K562 (cell line): Measurements from ENCODE around the gene POLD2. TPM values are rescaled to one million over a fixed set of nuclear protein-coding genes. Genes with fewer than 3 reads are reported as not detected.

ENCODE experiments used
- ARID4B ChIP-seq: sonication (generic); formaldehyde crosslinking; IDR thresholded peaks from 2 replicates; pipeline ENCODE4 v1.8.0; 2022; ENCODE audit warnings: mild to moderate bottlenecking, missing genetic modification reagents
- ARNT ChIP-seq, 2 experiments: fragments of 450-650 bp; IDR thresholded peaks; 2 replicates each; pipeline ENCODE4 v1.6.1; 2016; ENCODE audit warnings: mild to moderate bottlenecking in 1 of 2
- BACH1 ChIP-seq: fragments of 200-800 bp; sonication (Bioruptor generic); IDR thresholded peaks from 2 replicates; pipeline ENCODE4 v1.6.1; 2016; ENCODE audit warnings: missing genetic modification characterization, missing compliant biosample characterization
- CBFA2T2 ChIP-seq: fragments of 450-650 bp; conservative IDR thresholded peaks from 2 replicates; pipeline ENCODE4 v1.6.1; 2017; ENCODE audit warnings: mild to moderate bottlenecking
- FOXJ3 ChIP-seq: sonication (generic); formaldehyde crosslinking; IDR thresholded peaks from 2 replicates; pipeline ENCODE4 v1.4.0; 2020; ENCODE audit warnings: mild to moderate bottlenecking, missing genetic modification reagents
- FOXM1 ChIP-seq, 2 experiments: fragments of 450-650 bp in 1 of 2; sonication (generic) in 1 of 2; formaldehyde crosslinking in 1 of 2; IDR thresholded peaks; 2 replicates each; pipeline versions ENCODE4 v1.6.1 to v1.9.0; 2017 to 2022; ENCODE audit warnings: low read depth in 2 of 2, mild to moderate bottlenecking in 2 of 2, missing genetic modification reagents in 1 of 2, moderate library complexity in 1 of 2
- GTF2A2 ChIP-seq: IDR thresholded peaks from 2 replicates; pipeline ENCODE4 v1.6.1; 2016; ENCODE audit warnings: mild to moderate bottlenecking, missing genetic modification characterization, missing compliant biosample characterization
- HEY1 ChIP-seq: fragments of 250-450 bp; sonication (Bioruptor Pico); IDR thresholded peaks from 2 replicates; pipeline ENCODE4 v1.5.0; 2020; ENCODE audit warnings: mild to moderate bottlenecking, moderate library complexity, borderline replicate concordance
- HMG20A ChIP-seq: fragments of 450-650 bp; formaldehyde crosslinking; conservative IDR thresholded peaks from 2 replicates; pipeline ENCODE4 v1.4.0; 2020; ENCODE audit warnings: mild to moderate bottlenecking, mixed read lengths
- HMG20B ChIP-seq: fragments of 250-450 bp; sonication (Bioruptor Pico); IDR thresholded peaks from 2 replicates; pipeline ENCODE4 v1.5.0; 2021; ENCODE audit warnings: mild to moderate bottlenecking
- IRF2 ChIP-seq: sonication (generic); formaldehyde crosslinking; IDR thresholded peaks from 2 replicates; pipeline ENCODE4 v1.8.1; 2022; ENCODE audit warnings: mild to moderate bottlenecking, missing genetic modification reagents
- JUNB ChIP-seq: fragments of 450-650 bp; formaldehyde crosslinking; conservative IDR thresholded peaks from 2 replicates; pipeline ENCODE4 v1.4.0; 2020; ENCODE audit warnings: mild to moderate bottlenecking
- MEF2D ChIP-seq: conservative IDR thresholded peaks from 2 replicates; pipeline ENCODE4 v1.6.1; 2016; ENCODE audit warnings: low read depth, missing genetic modification characterization, missing compliant biosample characterization
- MTF1 ChIP-seq: fragments of 250-450 bp; sonication (Bioruptor Pico); IDR thresholded peaks from 2 replicates; pipeline ENCODE4 v1.9.0; 2021; ENCODE audit warnings: moderate library complexity, mild to moderate bottlenecking, inconsistent platforms, borderline replicate concordance
- NFRKB ChIP-seq: fragments of 450-650 bp; IDR thresholded peaks from 2 replicates; pipeline ENCODE4 v1.6.1; 2016; ENCODE audit warnings: low read depth
- NR4A1 ChIP-seq, 2 experiments: fragments of 250-450 bp in 1 of 2; fragments of 450-650 bp in 1 of 2; sonication (Bioruptor Pico) in 1 of 2; IDR thresholded peaks; 2 replicates each; pipeline versions ENCODE4 v1.4.0 to v1.6.1; 2016 to 2020; ENCODE audit warnings: mild to moderate bottlenecking in 2 of 2, missing compliant biosample characterization in 1 of 2, missing genetic modification characterization in 1 of 2, moderate library complexity in 1 of 2
- NRF1 ChIP-seq, 2 experiments: fragments of 450-650 bp; IDR thresholded peaks in 1 of 2; conservative IDR thresholded peaks in 1 of 2; 2 replicates each; pipeline ENCODE4 v1.6.1; 2014; ENCODE audit warnings: mild to moderate bottlenecking in 2 of 2
- PRMT5 ChIP-seq: sonication (generic); formaldehyde crosslinking; IDR thresholded peaks from 2 replicates; pipeline ENCODE4 v1.5.0; 2020; ENCODE audit warnings: missing genetic modification reagents
- RBBP5 ChIP-seq: fragments of 200-600 bp; sonication (generic); IDR thresholded peaks from 2 replicates; pipeline ENCODE4 v1.6.1; 2012; ENCODE audit warnings: borderline replicate concordance, mild to moderate bottlenecking, low read length, control low read depth, inconsistent platforms; ENCODE audit not compliant: insufficient read depth, poor library complexity, severe bottlenecking
- STAT5B ChIP-seq: fragments of 250-450 bp; sonication (Bioruptor Pico); IDR thresholded peaks from 2 replicates; pipeline ENCODE4 v1.8.0; 2021; ENCODE audit warnings: mild to moderate bottlenecking, inconsistent platforms
- TCFL5 ChIP-seq: fragments of 250-450 bp; sonication (Bioruptor Pico); conservative IDR thresholded peaks from 2 replicates; pipeline ENCODE4 v1.6.1; 2021; ENCODE audit warnings: mild to moderate bottlenecking, moderate library complexity, matching md5 sums
- TGIF2 ChIP-seq: sonication (generic); formaldehyde crosslinking; IDR thresholded peaks from 2 replicates; pipeline ENCODE4 v1.8.1; 2022; ENCODE audit warnings: mild to moderate bottlenecking, missing genetic modification reagents, moderate library complexity
- U2AF1 ChIP-seq: fragments of 200-400 bp; formaldehyde crosslinking; optimal IDR thresholded peaks from 2 replicates; pipeline ENCODE3; 2017; ENCODE audit warnings: mild to moderate bottlenecking, low read depth, low read length, moderate library complexity
- ZFP36 ChIP-seq: fragments of 150-350 bp; IDR thresholded peaks from 2 replicates; pipeline ENCODE4 v1.6.1; 2018; ENCODE audit warnings: low read length, low read depth; ENCODE audit not compliant: partially characterized antibody
- ZNF76 ChIP-seq: fragments of 250-450 bp; sonication (Bioruptor Pico); IDR thresholded peaks from 2 replicates; pipeline ENCODE4 v1.4.0; 2020; ENCODE audit warnings: mild to moderate bottlenecking, moderate library complexity, borderline replicate concordance
- polyA plus RNA-seq, 8 experiments: library from polyadenylated mRNA; depleted of rRNA in 4 of 8; stranded (reverse) in 5 of 8; unstranded in 3 of 8; fragments of >200 nt; fragmentation: Nextera tagmentation in 2 of 8; fragmentation: Illumina TruSeq in 1 of 8; extraction: Ambion mirVana in 2 of 8; extraction: Trizol in 1 of 8; gene quantifications; 2 replicates each; pipeline versions ENCODE4 v1.2.1 to v1.2.3, GENCODE V29; 2011 to 2014; ENCODE audit warnings: inconsistent platforms in 1 of 8, missing spikeins in 1 of 8
- total RNA-seq, 7 experiments: library from RNA; depleted of rRNA in 6 of 7; stranded (reverse); fragments of >200 nt in 6 of 7; fragmentation: Illumina TruSeq in 2 of 7; extraction: Trizol in 2 of 7; gene quantifications; 2 replicates each; pipeline versions ENCODE4 v1.2.1 to v1.2.3, GENCODE V29; 2011 to 2021; ENCODE audit warnings: low replicate concordance in 1 of 7

POLD2 gene
- total and polyA plus RNA-seq, 9 of the 15 experiments (the other 6 are each of a cell fraction or from before 2014, with no cell fraction given): 29.7 to 259 (median 225) TPM

- no peak for TF ChIP-seq ARID4B (CRISPR knock-in tag)
- TF ChIP-seq IRF2: no peak
- TF ChIP-seq TGIF2 (CRISPR knock-in tag): no peak
- no peak for TF ChIP-seq ZNF76 (CRISPR knock-in tag)
- no peak for TF ChIP-seq MEF2D
- no peak for TF ChIP-seq JUNB
- TF ChIP-seq NR4A1 (CRISPR knock-in tag; IDR thresholded peaks at IDR 0.05): 0 out of 2 replicates have a peak, but pooled peaks have one; percentile 25
- TF ChIP-seq NR4A1 (tag; IDR thresholded peaks at IDR 0.05): no peak
- TF ChIP-seq NRF1 (conservative IDR thresholded peaks at IDR 0.05 in 1 of 2, IDR thresholded peaks at IDR 0.05 in 1 of 2): peak; percentile 43 to 49; a peak in 3 of 4 replicates
- no peak for TF ChIP-seq FOXM1 (IDR thresholded peaks at IDR 0.05; ENCODE audit: low read depth)
- TF ChIP-seq FOXM1 (CRISPR knock-in tag; IDR thresholded peaks at IDR 0.05; ENCODE audit: low read depth): no peak
- TF ChIP-seq ZFP36: no peak
- no peak for TF ChIP-seq FOXJ3
- no peak for TF ChIP-seq CBFA2T2
- TF ChIP-seq STAT5B (CRISPR knock-in tag): no peak
- TF ChIP-seq HMG20A: no peak
- peak; percentile 45 for TF ChIP-seq RBBP5
- TF ChIP-seq GTF2A2 (tag): no peak
- no peak for TF ChIP-seq BACH1 (tag)
- TF ChIP-seq HEY1: no peak
- no peak for TF ChIP-seq MTF1 (CRISPR knock-in tag)
- TF ChIP-seq PRMT5 (CRISPR knock-in tag): no peak
- no peak for TF ChIP-seq HMG20B (CRISPR knock-in tag)
- TF ChIP-seq TCFL5 (CRISPR knock-in tag): no peak
- no peak for TF ChIP-seq U2AF1
- TF ChIP-seq NFRKB: no peak
- no peak for TF ChIP-seq ARNT (IDR thresholded peaks at IDR 0.05)
Observed at GRCh38 chr7:44145969-44146911, 22.9 kb upstream of the POLD2 start (continued).
